AG09319 (cell line): ENCODE data around the gene B4GALNT1.
"Not testable (repeated sequence)": the region's sequence is repeated elsewhere in the genome, so short reads cannot be mapped to it uniquely, and the experiment has no call there.

ENCODE experiments used
- DNase-seq: peaks from one replicate; pipeline ENCODE4 v3.0.0-alpha.2; 2010; ENCODE audit warnings: low read depth; ENCODE audit errors: extremely low read depth
- CTCF ChIP-seq: IDR thresholded peaks from 2 replicates; pipeline ENCODE4 v1.5.1; 2011; ENCODE audit warnings: low read depth, mild to moderate bottlenecking, inconsistent platforms, low read length, moderate library complexity

The B4GALNT1 gene

DNA sequence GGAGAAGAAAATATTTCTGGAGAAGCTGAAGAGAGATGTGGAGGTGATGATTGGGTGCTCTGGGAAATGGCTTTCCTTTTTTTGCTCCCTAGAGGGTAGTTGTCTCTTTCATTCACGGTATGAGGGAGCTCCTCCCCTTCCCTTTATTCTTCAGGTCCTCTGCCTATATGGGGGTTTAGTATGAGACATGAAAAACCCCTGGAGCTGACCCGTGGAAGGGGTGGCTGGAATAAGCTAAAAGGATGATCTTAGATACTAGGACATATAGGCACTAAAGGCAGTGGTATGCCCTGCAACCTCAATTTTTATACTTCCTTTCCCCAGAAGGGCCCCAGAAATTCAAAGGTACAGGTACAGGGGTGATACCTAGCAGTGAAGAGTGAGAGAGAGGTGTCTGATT is 32.6 kb downstream of the B4GALNT1 start:
- DNase-seq = no peak
- TF ChIP-seq CTCF = no peak

DNA sequence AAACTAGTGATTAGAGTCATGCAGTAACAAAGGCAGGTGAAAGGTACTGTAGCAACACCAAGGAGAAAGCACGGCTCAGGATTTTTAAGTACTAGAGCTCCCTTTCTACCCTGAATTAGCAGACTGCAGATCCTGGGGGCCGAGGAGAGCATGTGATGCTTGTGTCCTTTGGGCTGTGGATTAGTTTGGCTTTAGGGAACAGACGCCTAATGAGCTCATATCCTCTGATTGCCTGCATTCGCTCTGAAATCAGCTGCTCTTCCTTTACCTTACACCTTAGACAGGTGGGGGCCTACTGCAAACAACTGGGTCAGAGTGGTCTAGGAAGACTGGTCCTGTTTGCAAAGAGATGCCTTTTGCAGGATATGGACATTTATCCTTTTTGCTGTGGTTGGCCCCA is 39.8 kb downstream of the B4GALNT1 start:
- no peak for TF ChIP-seq CTCF
- no peak for DNase-seq

GRCh38 chr12:57592551-57593165 is 40.3 kb downstream of the B4GALNT1 start:
- DNase-seq = no peak
- TF ChIP-seq CTCF = no peak

DNA sequence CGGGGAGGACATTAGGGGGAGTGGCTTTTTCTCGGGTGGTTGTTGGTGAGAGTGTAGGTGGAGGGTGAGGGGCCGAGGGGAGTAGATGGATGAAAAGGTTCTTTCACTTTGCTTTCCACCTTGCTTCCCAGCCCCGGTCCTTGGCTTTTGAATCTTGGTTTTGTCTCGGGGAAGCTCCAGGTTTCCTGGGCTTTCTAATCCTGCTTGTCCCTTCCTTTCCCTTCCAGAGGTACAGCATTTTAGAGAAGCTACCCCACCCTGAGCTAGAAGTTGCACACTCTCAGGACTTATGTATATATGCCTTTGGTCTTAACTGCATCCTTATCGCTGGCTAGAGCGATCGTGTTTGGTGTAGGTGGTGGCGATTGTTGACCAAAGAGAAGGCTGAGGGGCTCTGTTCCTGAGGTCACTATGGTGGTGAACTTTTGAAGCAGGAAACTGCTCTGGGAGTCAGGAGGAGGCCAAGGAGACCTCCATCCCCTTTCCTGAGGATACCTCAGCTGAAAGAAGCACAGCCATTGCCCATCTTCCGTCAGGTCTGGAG is 41.1 kb downstream of the B4GALNT1 start:
- DNase-seq = no peak
- no peak for TF ChIP-seq CTCF

DNA sequence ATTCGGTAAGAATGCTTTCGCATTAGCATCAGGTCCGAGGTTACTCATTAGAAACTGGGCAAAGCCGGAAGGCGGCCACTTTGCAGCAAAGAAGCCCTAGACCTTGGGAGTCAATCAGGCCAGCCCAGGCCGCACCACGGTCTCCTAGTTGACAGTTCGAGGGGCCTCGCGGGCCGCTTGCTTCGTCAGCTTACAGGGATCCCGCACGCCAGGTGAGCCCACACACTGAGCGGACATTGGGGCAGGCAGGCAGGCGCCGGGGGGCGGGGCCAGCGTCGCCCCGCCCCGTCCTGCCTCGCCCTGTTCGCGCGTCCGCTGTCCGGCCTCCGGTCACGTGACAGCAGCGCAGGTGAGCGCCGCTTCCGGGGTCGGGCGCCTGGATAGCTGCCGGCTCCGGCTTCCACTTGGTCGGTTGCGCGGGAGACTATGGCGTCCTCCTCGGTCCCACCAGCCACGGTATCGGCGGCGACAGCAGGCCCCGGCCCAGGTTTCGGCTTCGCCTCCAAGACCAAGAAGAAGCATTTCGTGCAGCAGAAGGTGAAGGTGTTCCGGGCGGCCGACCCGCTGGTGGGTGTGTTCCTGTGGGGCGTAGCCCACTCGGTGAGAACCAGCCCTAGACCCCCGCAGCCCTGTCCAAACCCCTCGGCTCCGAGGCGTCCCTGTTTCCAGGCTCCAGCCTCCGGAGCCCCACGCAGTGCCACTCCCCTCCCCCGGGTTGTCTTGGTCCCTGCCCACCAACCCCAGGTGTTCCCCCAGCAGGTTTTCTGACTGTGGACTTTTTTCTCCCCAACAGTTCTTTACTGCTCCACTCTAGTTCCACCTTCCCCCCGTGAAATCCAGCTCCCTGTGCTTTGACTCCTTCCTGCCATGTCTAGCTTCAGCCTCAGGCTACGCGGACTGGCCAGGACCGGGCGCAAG is 41.9 kb downstream of the B4GALNT1 start, which contains the start of gene PIP4K2C:
TSS of gene PIP4K2C (plus strand) at position 329 of the 918 bp plus-strand sequence. CDS start at position 427, 98 bp downstream.
- DNase-seq = no peak
- no peak for TF ChIP-seq CTCF

- DNase-seq = no peak
- no peak for TF ChIP-seq CTCF
These were observed 42.5 kb downstream of the B4GALNT1 start for GRCh38 chr12:57590479-57590863.

DNA sequence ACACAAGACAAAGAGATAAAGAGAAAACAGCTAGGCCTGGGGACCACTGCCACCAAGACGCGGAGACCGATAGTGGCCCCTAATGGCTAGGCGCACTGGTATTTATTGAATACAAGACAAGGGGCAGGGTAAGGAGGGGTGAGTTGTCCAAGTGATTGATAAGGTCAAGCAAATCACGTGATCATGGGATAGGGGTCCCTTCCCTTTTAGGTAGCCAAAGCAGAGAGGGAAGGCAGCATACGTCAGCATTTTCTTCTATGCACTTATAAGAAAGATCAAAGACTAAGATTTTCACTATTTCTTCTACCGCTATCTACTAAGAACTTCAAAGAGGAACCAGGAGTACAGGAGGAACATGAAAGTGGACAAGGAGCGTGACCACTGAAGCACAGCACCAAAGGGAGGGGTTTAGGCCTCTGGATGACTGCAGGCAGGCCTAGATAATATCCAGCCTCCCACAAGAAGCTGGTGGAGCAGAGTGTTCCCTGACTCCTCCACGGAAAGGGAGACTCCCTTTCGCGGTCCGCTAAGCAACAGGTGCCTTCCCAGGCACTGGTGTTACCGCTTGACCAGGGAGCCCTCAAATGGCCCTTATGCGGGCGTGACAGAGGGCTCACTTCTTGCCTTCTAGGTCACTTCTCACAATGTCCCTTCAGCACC is 43.9 kb downstream of the B4GALNT1 start:
- DNase-seq = not testable (repeated sequence)
